Stimulated activated CD4-positive, alpha-beta T cell treated with anti-CD3 and anti-CD28 coated beads, Interleukin-15, amount 100 ng/mL, for 1 hour (primary cell): Measurements from ENCODE around the gene ID1.
A peak's percentile ranks its signal among the peaks of the same experiment; 100 is the strongest.

Source experiments
- DNase-seq, 2 donors: peaks; one replicate each; pipeline ENCODE4 v3.0.0-alpha.2; 2020; ENCODE audit warnings: low read depth in 1 of 2, low spot score in 1 of 2

The ID1 gene

GRCh38 chr20:31605031-31605901, at the start of gene ID1:
Gene ID1, plus strand, starts transcription at chr20:31605289. Its CDS starts 99 bp downstream, at chr20:31605388.
- peak; percentile 76 to 81 for DNase-seq

- no peak for DNase-seq
Measured at GRCh38 chr20:31559704-31560093, 45.4 kb upstream of the ID1 start.

GRCh38 chr20:31560094-31560745, 44.9 kb upstream of the ID1 start:
- peak; percentile 40 to 70 for DNase-seq

GRCh38 chr20:31560746-31561598, 44.1 kb upstream of the ID1 start:
- no peak for DNase-seq

- DNase-seq: no peak
Measured at GRCh38 chr20:31562241-31562640, 42.8 kb upstream of the ID1 start.

- DNase-seq: no peak
Measured at GRCh38 chr20:31564284-31564683, 40.8 kb upstream of the ID1 start.

- no peak for DNase-seq
Measured at GRCh38 chr20:31565699-31566318, 39.3 kb upstream of the ID1 start.

GRCh38 chr20:31566319-31566657, 38.8 kb upstream of the ID1 start:
- no peak for DNase-seq

- DNase-seq: no peak
Measured at GRCh38 chr20:31566658-31567379, 38.3 kb upstream of the ID1 start.

- DNase-seq: no peak
Measured at GRCh38 chr20:31567380-31567720, 37.7 kb upstream of the ID1 start.

- no peak for DNase-seq
Measured at GRCh38 chr20:31568041-31568731, 36.9 kb upstream of the ID1 start.

- no peak for DNase-seq
Measured at GRCh38 chr20:31568773-31569162, 36.3 kb upstream of the ID1 start.

- DNase-seq: peak; percentile 29 to 56
Measured at GRCh38 chr20:31569163-31570020, 35.7 kb upstream of the ID1 start.

- DNase-seq: no peak
Measured at GRCh38 chr20:31570021-31570463, 35.0 kb upstream of the ID1 start.

GRCh38 chr20:31570735-31571617, 34.1 kb upstream of the ID1 start:
- DNase-seq: no peak

GRCh38 chr20:31572042-31572700, 32.9 kb upstream of the ID1 start:
- no peak for DNase-seq

- DNase-seq: peak; percentile 76 to 83
Measured at GRCh38 chr20:31572701-31573554, 32.2 kb upstream of the ID1 start.
